ENCODE results near the gene TRPM6.

TRPM6 gene

DNA sequence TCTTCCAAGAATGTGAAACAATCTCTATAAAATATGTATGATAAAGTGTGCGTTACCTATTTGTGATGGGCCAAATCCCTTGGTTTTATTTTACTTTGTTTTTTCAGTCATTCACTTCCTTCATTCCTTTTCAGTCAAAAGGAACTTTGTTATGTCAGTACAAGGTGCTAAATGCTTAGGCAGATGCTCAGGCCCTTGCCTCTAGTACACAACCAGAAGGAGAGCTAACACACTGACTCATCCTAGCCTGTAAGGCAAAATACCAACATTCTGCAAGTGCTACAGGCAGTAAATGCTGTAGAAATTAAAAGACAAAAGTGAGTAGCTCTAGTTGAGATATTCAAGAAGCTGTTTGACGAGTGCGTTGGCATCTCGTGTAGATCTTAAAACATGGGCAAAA lies 49.4 kb downstream of the TRPM6 start:
- TF ChIP-seq, protein P1, sequence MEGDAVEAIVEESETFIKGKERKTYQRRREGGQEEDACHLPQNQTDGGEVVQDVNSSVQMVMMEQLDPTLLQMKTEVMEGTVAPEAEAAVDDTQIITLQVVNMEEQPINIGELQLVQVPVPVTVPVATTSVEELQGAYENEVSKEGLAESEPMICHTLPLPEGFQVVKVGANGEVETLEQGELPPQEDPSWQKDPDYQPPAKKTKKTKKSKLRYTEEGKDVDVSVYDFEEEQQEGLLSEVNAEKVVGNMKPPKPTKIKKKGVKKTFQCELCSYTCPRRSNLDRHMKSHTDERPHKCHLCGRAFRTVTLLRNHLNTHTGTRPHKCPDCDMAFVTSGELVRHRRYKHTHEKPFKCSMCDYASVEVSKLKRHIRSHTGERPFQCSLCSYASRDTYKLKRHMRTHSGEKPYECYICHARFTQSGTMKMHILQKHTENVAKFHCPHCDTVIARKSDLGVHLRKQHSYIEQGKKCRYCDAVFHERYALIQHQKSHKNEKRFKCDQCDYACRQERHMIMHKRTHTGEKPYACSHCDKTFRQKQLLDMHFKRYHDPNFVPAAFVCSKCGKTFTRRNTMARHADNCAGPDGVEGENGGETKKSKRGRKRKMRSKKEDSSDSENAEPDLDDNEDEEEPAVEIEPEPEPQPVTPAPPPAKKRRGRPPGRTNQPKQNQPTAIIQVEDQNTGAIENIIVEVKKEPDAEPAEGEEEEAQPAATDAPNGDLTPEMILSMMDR (IDR thresholded peaks at IDR 0.05; ENCODE audit: insufficient read depth, low read length, missing control alignments), result no peak
- no peak for DNase-seq (ENCODE audit: low read depth, low spot score)
- no peak overlapping the region for H3K4me3 ChIP-seq (ENCODE audit: low read depth, low read length)
- ChIA-PET CTCF (no interaction called here), POLR2A (no interaction called here)

DNA sequence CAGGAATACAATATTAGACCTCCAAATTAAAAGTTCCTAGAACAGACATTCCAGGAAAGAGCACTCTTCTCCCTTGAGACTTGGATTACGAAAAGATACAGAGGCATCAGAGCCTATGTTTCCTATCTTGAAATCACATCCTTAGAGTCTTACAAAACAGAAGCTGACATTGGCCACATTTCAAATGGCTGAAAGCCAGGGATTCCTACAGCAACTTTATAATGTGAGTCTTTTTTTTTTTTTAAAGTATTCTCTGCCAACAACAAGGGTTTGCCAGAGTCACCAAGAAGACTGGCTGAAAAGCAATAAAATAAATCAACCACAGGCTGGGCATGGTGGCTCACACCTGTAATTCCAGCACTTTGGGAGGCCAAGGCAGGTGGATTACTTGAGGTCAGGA lies 63.1 kb downstream of the TRPM6 start:
- POLR2A ChIA-PET, result no interaction called here

DNA sequence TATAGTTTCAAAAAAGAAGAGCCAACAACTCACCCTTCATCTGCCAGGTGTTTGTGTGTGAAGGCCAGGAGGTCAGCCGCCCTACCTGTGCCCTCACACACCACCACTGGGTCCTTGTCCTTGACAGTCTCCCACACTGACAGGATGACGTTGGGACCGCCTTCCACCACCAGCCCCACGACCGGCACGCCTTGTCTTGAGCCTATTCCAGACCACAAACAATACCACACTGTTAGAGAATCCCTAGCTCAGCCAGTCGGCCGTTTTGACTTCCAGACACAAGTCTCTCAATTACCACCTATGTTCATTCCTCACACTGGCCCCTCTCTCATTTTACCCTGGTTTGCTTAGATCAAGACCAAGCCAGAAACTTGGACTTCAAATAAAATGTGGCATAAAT lies 66.1 kb downstream of the TRPM6 start:
- ChIA-PET CTCF (no interaction called here), POLR2A (no interaction called here)
- H3K4me3 ChIP-seq (ENCODE audit: low read depth, low read length), result no peak overlapping the region
- TF ChIP-seq, protein P1 (IDR thresholded peaks at IDR 0.05; ENCODE audit: insufficient read depth, low read length, missing control alignments), result no peak
- DNase-seq (ENCODE audit: low read depth, low spot score), result no peak

More for the DNA sequence above, 63.1 kb downstream of the TRPM6 start:
- CTCF ChIA-PET, result no interaction called here
- DNase-seq (ENCODE audit: low read depth, low spot score), result no peak
- TF ChIP-seq, protein P1 (IDR thresholded peaks at IDR 0.05; ENCODE audit: insufficient read depth, low read length, missing control alignments), result no peak
- no peak overlapping the region for H3K4me3 ChIP-seq (ENCODE audit: low read depth, low read length)

DNA sequence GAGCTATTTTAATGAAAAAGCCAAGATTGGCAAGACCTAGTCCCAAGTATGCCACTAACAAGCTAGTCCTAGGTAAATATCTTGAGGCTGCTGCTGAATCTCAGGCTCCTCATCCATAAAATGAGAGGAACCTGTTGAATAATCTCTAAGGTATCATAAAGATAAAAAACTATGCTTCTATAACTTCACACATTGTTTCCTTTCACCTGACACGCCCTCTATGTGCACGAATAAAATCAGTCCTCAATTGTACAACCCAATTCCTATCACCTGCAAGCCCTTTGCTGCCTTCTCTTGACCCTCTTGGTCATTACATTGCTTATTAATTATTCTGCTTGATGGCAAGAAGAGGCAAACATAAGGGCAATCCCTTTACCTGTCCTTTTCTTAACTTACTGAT lies 69.9 kb downstream of the TRPM6 start:
- TF ChIP-seq, protein P1 (IDR thresholded peaks at IDR 0.05; ENCODE audit: insufficient read depth, low read length, missing control alignments), result no peak
- CTCF ChIA-PET, result no interaction called here
- no peak overlapping the region for H3K4me3 ChIP-seq (ENCODE audit: low read depth, low read length)

DNA sequence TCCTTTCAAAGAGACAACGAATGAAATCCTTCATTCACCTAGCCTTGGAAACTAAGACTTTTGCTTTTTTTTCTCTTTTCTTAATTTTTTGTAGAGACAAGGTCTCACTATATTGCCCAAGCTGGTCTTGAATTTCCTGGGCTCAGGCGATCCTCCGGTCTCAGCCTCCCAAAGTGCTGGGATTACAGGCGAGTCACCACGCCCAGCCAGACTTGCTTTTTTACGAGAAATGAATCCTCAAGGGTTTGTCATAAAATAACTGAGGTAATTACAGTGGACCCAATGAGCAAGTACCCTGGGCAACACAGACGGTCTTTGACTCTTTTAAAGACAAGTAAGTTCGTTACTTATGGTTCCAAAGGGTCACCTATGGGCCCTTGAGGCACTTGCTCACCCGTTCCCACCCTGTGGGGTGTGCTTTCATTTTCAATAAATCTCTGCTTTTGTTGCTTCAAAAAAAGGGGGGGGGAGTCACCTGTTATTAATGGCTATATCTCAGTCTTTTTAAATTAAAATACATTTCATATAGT lies 70.4 kb downstream of the TRPM6 start:
- CTCF ChIA-PET, result no interaction called here
- POLR2A ChIA-PET, result no interaction called here
- H3K4me3 ChIP-seq (ENCODE audit: low read depth, low read length), result no peak overlapping the region
- TF ChIP-seq, protein P1 (IDR thresholded peaks at IDR 0.05; ENCODE audit: insufficient read depth, low read length, missing control alignments), result no peak
- DNase-seq (ENCODE audit: low read depth, low spot score), result no peak

More for the DNA sequence above, 69.9 kb downstream of the TRPM6 start:
- POLR2A ChIA-PET, result no interaction called here
- no peak for DNase-seq (ENCODE audit: low read depth, low spot score)

DNA sequence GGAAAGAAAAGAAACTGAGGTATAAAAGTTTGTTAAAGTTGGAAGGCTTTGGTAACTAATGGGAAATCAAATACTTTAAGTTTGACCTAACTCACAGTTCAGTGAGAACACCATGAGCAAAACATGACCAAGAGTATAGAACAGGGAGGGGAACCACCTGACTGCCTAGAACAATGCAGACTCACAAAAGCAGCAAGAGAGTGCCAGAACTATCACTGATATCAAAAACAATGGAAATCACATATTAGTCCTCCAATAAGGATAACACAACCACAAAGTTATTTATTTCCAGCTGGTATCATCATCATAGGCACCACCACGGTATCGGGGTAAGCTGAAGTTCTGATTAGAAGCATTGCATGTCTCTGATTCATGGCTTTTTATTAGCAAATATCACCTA lies 77.5 kb downstream of the TRPM6 start:
- ChIA-PET CTCF (no interaction called here), POLR2A (no interaction called here)
- DNase-seq (ENCODE audit: low read depth, low spot score), result no peak
- no peak overlapping the region for H3K4me3 ChIP-seq (ENCODE audit: low read depth, low read length)
- TF ChIP-seq, protein P1 (IDR thresholded peaks at IDR 0.05; ENCODE audit: insufficient read depth, low read length, missing control alignments), result no peak

Measured in AG04449 (cell line).